Measurements from ENCODE around the gene CANX. TPM values are rescaled to one million over a fixed set of nuclear protein-coding genes. Genes with fewer than 3 reads are reported as not detected.

The CANX gene
- total RNA-seq, 1 experiment from 2014 or later = 538 TPM

DNA sequence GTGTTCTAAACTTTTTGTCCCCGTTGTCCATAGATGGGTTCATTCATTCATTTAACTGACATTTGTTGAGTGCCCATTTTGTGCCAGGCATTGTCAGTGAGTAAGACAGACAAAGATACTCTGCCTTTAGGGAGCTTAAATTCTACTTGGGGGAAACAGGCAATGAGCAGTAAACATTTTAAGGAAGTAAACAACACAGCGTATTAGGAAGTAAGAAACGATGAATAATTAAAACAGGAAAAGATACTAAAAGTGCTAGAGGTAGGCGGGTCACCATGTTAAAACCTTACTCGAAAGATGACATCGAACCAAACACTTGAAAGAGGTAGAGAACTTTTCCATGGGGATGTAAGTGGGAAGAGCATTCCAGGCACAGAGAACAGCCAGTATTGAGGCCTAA lies 28.3 kb downstream of the CANX start:
- H3K36me3 Mint-ChIP-seq (ENCODE audit: insufficient read depth in 1 of 3, low read depth in 3 of 3) = peaks cover 33 to 87% (median 69%) of the 10 kb centered on the region in 3 experiments; a peak in 6 of 7 replicates
- no peak overlapping the region for H2AK5ac ChIP-seq (ENCODE audit: insufficient read length, low read length)
- no peak overlapping the region for H3K4me2 ChIP-seq (ENCODE audit: insufficient read depth, insufficient read length, low read length)
- H3K79me2 ChIP-seq (ENCODE audit: insufficient read depth, low read length) = no peaks in the 10 kb centered on the region
- no peaks in the 10 kb centered on the region for H3K9me3 Mint-ChIP-seq
- no peak for DNase-seq
- H3K4me3 Mint-ChIP-seq = no peak overlapping the region
- no peaks in the 10 kb centered on the region for H3K23me2 ChIP-seq (ENCODE audit: insufficient read length, low read depth, low read length, poor library complexity, severe bottlenecking)
- no peak overlapping the region for H3K56ac ChIP-seq (ENCODE audit: insufficient read length, low read depth, low read length)
- H3K79me1 ChIP-seq (ENCODE audit: insufficient read depth, low read depth, low read length, poor library complexity, severe bottlenecking) = no peaks in the 10 kb centered on the region
- no peak overlapping the region for H2BK5ac ChIP-seq (ENCODE audit: insufficient read length, low read length)
- no peak overlapping the region for H3K14ac ChIP-seq (ENCODE audit: insufficient read depth, low read length)
- H3K9ac ChIP-seq (ENCODE audit: extremely low read depth, insufficient read length, low read length) = no peak overlapping the region
- H3K9me3 ChIP-seq (ENCODE audit: control insufficient read depth, low read depth, low read length) = no peaks in the 10 kb centered on the region
- H2BK12ac ChIP-seq (ENCODE audit: insufficient read length, low read depth, low read length) = no peak overlapping the region
- H3K4me1 ChIP-seq (ENCODE audit: insufficient read depth, low read length) = no peaks in the 10 kb centered on the region
- TF ChIP-seq, protein P1, sequence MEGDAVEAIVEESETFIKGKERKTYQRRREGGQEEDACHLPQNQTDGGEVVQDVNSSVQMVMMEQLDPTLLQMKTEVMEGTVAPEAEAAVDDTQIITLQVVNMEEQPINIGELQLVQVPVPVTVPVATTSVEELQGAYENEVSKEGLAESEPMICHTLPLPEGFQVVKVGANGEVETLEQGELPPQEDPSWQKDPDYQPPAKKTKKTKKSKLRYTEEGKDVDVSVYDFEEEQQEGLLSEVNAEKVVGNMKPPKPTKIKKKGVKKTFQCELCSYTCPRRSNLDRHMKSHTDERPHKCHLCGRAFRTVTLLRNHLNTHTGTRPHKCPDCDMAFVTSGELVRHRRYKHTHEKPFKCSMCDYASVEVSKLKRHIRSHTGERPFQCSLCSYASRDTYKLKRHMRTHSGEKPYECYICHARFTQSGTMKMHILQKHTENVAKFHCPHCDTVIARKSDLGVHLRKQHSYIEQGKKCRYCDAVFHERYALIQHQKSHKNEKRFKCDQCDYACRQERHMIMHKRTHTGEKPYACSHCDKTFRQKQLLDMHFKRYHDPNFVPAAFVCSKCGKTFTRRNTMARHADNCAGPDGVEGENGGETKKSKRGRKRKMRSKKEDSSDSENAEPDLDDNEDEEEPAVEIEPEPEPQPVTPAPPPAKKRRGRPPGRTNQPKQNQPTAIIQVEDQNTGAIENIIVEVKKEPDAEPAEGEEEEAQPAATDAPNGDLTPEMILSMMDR (conservative IDR thresholded peaks at IDR 0.05) = no peak
- no peak overlapping the region for H2BK20ac ChIP-seq (ENCODE audit: low read depth, low read length, poor library complexity, severe bottlenecking)
- no peaks in the 10 kb centered on the region for H3K27me3 Mint-ChIP-seq (ENCODE audit: low read depth)
- no peak overlapping the region for H3K27ac ChIP-seq (ENCODE audit: insufficient read length, low read depth, low read length)
- H3T11ph ChIP-seq (ENCODE audit: low read length) = no peak overlapping the region
- H2BK120ac ChIP-seq (ENCODE audit: low read depth, low read length, poor library complexity, severe bottlenecking) = no peak overlapping the region
- no peaks in the 10 kb centered on the region for H3K27me3 ChIP-seq (ENCODE audit: insufficient read depth, low read length)
- no peak overlapping the region for H3K4ac ChIP-seq (ENCODE audit: low read depth, low read length)
- H4K5ac ChIP-seq (ENCODE audit: insufficient read length, low read depth, low read length) = no peak overlapping the region
- H2BK15ac ChIP-seq (ENCODE audit: low read depth, low read length) = no peak overlapping the region
- peak overlapping the region in 2 of 3 experiments; percentile 15 to 46; a peak in 2 of 7 replicates for H3K27ac Mint-ChIP-seq
- H4K91ac ChIP-seq (ENCODE audit: insufficient read length, low read depth, low read length) = no peak overlapping the region
- no peak overlapping the region for H2AFZ ChIP-seq (ENCODE audit: low read length)
- H3K18ac ChIP-seq (ENCODE audit: insufficient read length, low read depth, low read length) = no peak overlapping the region
- no CpG with 5 or more reads among the region's 6 CpGs for WGBS (ENCODE audit: extremely low coverage, insufficient read length, low lambda C conversion rate)
- no peak overlapping the region for H4K8ac ChIP-seq (replicated peaks; ENCODE audit: insufficient read length, low read depth, low read length)
- no peak overlapping the region for H3K23ac ChIP-seq (ENCODE audit: insufficient read length, low read depth, low read length)
- H3K4me1 Mint-ChIP-seq = peaks cover 2 to 6% of the 10 kb centered on the region in 2 experiments; a peak in 3 of 4 replicates
- no peaks in the 10 kb centered on the region for H4K20me1 ChIP-seq (ENCODE audit: control insufficient read depth, insufficient read depth, insufficient read length)
